GM12892 (cell line): ENCODE results near the gene FAH.

ENCODE experiments used
- POLR2A ChIP-seq: IDR thresholded peaks from 2 replicates; pipeline ENCODE4 v1.6.1; 2011; ENCODE audit warnings: low read depth, low read length, control low read depth
- POLR2AphosphoS5 ChIP-seq: IDR thresholded peaks from 2 replicates; pipeline ENCODE4 v1.6.1; 2011; ENCODE audit warnings: low read depth, low read length, control low read depth
- TAF1 ChIP-seq: IDR thresholded peaks from 2 replicates; pipeline ENCODE4 v1.6.1; 2011; ENCODE audit warnings: low read depth, mild to moderate bottlenecking, control low read depth, low read length, borderline replicate concordance

GRCh38 chr15:80127911-80128310 is 24.9 kb upstream of the FAH start:
- TF ChIP-seq TAF1 (no peak), POLR2AphosphoS5 (no peak), POLR2A (no peak)
